ENCODE results near the gene NOS3. TPM values are rescaled to one million over a fixed set of nuclear protein-coding genes. Genes with fewer than 3 reads are reported as not detected.

Gene NOS3
- total and polyA plus RNA-seq, 2 of the 13 experiments (the other 11 are each of a cell fraction or from before 2014, with no cell fraction given), result 3.7 to 7.5 TPM

DNA sequence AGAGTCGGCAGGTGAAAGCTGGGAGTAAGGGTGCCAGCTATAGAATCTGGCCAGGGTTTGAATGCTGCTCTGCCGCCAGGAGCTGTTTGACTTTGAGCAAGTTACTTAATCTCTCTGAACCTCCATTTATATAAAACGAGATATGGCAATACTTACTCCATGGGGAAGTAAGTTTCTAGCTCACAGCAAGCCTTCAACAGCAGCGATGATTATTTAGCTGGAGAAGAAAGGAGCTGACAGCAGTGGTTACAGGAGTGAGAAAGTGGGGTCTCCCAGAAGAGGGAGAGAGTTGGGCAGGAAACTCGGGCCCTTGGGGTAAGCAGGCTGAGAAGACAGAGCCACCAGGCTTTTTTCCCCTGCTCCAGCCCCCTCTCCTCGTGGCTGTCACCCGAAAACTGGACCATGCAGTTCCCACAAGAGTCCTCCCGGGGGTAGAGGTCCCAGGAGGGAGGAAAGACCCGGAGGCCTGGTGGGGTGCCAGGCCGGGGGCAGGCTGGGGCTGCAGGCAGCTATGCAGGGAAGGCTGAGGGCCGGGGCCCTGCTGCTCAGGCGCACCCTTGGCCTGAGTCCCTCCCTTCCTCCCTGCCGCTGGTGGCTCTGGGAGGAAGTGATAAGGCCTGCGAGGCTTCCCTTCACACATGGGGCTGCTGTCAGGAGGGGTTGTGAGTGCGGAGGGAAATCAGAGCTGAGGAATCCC lies 3.5 kb downstream of the NOS3 start:
- Histone ChIP-seq H3K9ac (ENCODE audit: insufficient read depth, low read depth, low read length) (no peak overlapping the region), H2AFZ (ENCODE audit: low read length) (no peak overlapping the region), H3K4me2 (ENCODE audit: low read depth, low read length) (peak overlapping the region; percentile 39; the same call in 1 of the 2 replicates), H3K9me3 (ENCODE audit: low read length) (no peaks in the 10 kb centered on the region), H3K27me3 (ENCODE audit: control insufficient read depth in 1 of 2, insufficient read depth in 2 of 2, low read length in 2 of 2) (peaks cover 4 to 34% of the 10 kb centered on the region in 2 experiments; a peak in 4 of 5 replicates), H4K20me1 (ENCODE audit: insufficient read depth, low read length) (no peaks in the 10 kb centered on the region), H3K79me2 (ENCODE audit: insufficient read depth, low read length) (no peaks in the 10 kb centered on the region), H3K4me3 (replicated peaks in 1 of 3; ENCODE audit: insufficient read depth in 1 of 3, low read depth in 2 of 3, low read length in 3 of 3) (peak overlapping the region in 1 of 3 experiments; percentile 43; a peak in 1 of 6 replicates), H3K27ac (ENCODE audit: extremely low read length, insufficient read depth, low read length) (no peak overlapping the region), H3K36me3 (replicated peaks in 1 of 2; ENCODE audit: control insufficient read depth in 1 of 2, insufficient read depth in 2 of 2, low read length in 2 of 2) (no peaks in the 10 kb centered on the region), H3K4me1 (ENCODE audit: insufficient read depth, low read length) (peaks cover 11% of the 10 kb centered on the region; the same call in 1 of the 2 replicates)
- TF ChIP-seq GABPA (IDR thresholded peaks at IDR 0.05; ENCODE audit: low read depth, low read length) (no peak; the same call in 1 of the 2 replicates), GABPA (CRISPR knock-in tag; IDR thresholded peaks at IDR 0.05; ENCODE audit: low read depth) (peak; percentile 47; the same call in 1 of the 2 replicates), ZNF143 (CRISPR knock-in tag; IDR thresholded peaks at IDR 0.05) (0 out of 2 replicates have a peak, but pooled peaks have one; percentile 54), SMARCC2 (IDR thresholded peaks at IDR 0.05) (no peak), HNF4G (IDR thresholded peaks at IDR 0.05; ENCODE audit: borderline replicate concordance, low read depth, low read length) (no peak), HNF4G (CRISPR knock-in tag; IDR thresholded peaks at IDR 0.05; ENCODE audit: borderline replicate concordance, low read depth) (no peak), ZFX (CRISPR knock-in tag; IDR thresholded peaks at IDR 0.05; ENCODE audit: low read depth) (peak; percentile 47; the same call in 1 of the 2 replicates), ZFY (CRISPR knock-in tag; IDR thresholded peaks at IDR 0.05) (peak; percentile 30; the same call in 1 of the 2 replicates), THAP11 (CRISPR knock-in tag; IDR thresholded peaks at IDR 0.05) (peak; percentile 50), ZFP1 (CRISPR knock-in tag; IDR thresholded peaks at IDR 0.05) (no peak), SAP130 (CRISPR knock-in tag; IDR thresholded peaks at IDR 0.05; ENCODE audit: low read depth) (0 out of 2 replicates have a peak, but pooled peaks have one; percentile 14), GABPB1 (CRISPR knock-in tag; IDR thresholded peaks at IDR 0.05) (peak; percentile 58), ZNF768 (CRISPR knock-in tag; IDR thresholded peaks at IDR 0.05) (no peak), ZNF263 (CRISPR knock-in tag; IDR thresholded peaks at IDR 0.05) (0 out of 2 replicates have a peak, but pooled peaks have one; percentile 25)
- TF ChIP-seq, protein P1, sequence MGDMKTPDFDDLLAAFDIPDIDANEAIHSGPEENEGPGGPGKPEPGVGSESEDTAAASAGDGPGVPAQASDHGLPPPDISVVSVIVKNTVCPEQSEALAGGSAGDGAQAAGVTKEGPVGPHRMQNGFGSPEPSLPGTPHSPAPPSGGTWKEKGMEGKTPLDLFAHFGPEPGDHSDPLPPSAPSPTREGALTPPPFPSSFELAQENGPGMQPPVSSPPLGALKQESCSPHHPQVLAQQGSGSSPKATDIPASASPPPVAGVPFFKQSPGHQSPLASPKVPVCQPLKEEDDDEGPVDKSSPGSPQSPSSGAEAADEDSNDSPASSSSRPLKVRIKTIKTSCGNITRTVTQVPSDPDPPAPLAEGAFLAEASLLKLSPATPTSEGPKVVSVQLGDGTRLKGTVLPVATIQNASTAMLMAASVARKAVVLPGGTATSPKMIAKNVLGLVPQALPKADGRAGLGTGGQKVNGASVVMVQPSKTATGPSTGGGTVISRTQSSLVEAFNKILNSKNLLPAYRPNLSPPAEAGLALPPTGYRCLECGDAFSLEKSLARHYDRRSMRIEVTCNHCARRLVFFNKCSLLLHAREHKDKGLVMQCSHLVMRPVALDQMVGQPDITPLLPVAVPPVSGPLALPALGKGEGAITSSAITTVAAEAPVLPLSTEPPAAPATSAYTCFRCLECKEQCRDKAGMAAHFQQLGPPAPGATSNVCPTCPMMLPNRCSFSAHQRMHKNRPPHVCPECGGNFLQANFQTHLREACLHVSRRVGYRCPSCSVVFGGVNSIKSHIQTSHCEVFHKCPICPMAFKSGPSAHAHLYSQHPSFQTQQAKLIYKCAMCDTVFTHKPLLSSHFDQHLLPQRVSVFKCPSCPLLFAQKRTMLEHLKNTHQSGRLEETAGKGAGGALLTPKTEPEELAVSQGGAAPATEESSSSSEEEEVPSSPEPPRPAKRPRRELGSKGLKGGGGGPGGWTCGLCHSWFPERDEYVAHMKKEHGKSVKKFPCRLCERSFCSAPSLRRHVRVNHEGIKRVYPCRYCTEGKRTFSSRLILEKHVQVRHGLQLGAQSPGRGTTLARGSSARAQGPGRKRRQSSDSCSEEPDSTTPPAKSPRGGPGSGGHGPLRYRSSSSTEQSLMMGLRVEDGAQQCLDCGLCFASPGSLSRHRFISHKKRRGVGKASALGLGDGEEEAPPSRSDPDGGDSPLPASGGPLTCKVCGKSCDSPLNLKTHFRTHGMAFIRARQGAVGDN (CRISPR knock-in tag; IDR thresholded peaks at IDR 0.05), result peak; percentile 65
- BruUV-seq (replicated peaks), result no TSS peak
- peak; percentile 54 for ATAC-seq
- intact Hi-C loops (cut with micrococcal nuclease; ENCODE audit: unreplicated experiment) (no loop called here), in situ Hi-C loops (cut with HindIII; ENCODE audit: extremely low pct_ligation_motif_present, low pct_unique_long_range_greater_than_20kb) (no loop called here)
- FAIRE-seq, result no peak
- ChIA-PET POLR2A (interaction anchor here (2.0 kb wide), 1 partner anchor 11 kb away, joined by 4 read pairs; no protein-coding TSS in a partner anchor), CTCF (ENCODE audit: low intra/inter-chr PET ratio, low total read pairs) (no interaction called here)
- no peak for DNase-seq (ENCODE audit: low spot score)
- 20% methylated on average over 6 of the region's 15 CpGs for WGBS (ENCODE audit: low lambda C conversion rate)
